DMS153 (cell line): ENCODE results near the gene NAXD.
"Not testable (repeated sequence)": the region's sequence is repeated elsewhere in the genome, so short reads cannot be mapped to it uniquely, and the experiment has no call there.

Source experiments
- DNase-seq: peaks from one replicate; lab custom pipeline; 2025; lab: John Stamatoyannopoulos, UW

Gene NAXD

GRCh38 chr13:110628477-110628793 lies 13.1 kb downstream of the NAXD start:
- no peak for DNase-seq

GRCh38 chr13:110628952-110629701 lies 13.8 kb downstream of the NAXD start:
- no peak for DNase-seq

- DNase-seq: no peak
Observed at GRCh38 chr13:110629735-110630134, 14.4 kb downstream of the NAXD start.

- no peak for DNase-seq
Observed at GRCh38 chr13:110630566-110631119, 15.3 kb downstream of the NAXD start.

GRCh38 chr13:110632255-110632654 lies 16.9 kb downstream of the NAXD start:
- DNase-seq: not testable (repeated sequence)

GRCh38 chr13:110633776-110634175 lies 18.4 kb downstream of the NAXD start:
- no peak for DNase-seq

- no peak for DNase-seq
Observed at GRCh38 chr13:110634558-110634957, 19.2 kb downstream of the NAXD start.

- DNase-seq: no peak
Observed at GRCh38 chr13:110635405-110636002, 20.2 kb downstream of the NAXD start.

GRCh38 chr13:110636053-110636475 lies 20.7 kb downstream of the NAXD start:
- DNase-seq: no peak

GRCh38 chr13:110636701-110637201 lies 21.4 kb downstream of the NAXD start:
- DNase-seq: peak; percentile 36

- no peak for DNase-seq
Observed at GRCh38 chr13:110637275-110637674, 21.9 kb downstream of the NAXD start.

- DNase-seq: peak; percentile 56
Observed at GRCh38 chr13:110637747-110638146, 22.4 kb downstream of the NAXD start.

GRCh38 chr13:110638257-110638656 lies 22.9 kb downstream of the NAXD start:
- no peak for DNase-seq

- no peak for DNase-seq
Observed at GRCh38 chr13:110638814-110639806, 23.8 kb downstream of the NAXD start.

GRCh38 chr13:110639935-110640334 lies 24.6 kb downstream of the NAXD start:
- DNase-seq: no peak

GRCh38 chr13:110640591-110641029 lies 25.3 kb downstream of the NAXD start:
- DNase-seq: no peak

GRCh38 chr13:110641055-110642015 lies 26.0 kb downstream of the NAXD start:
- peak; percentile 27 for DNase-seq

- no peak for DNase-seq
Observed at GRCh38 chr13:110642291-110642981, 27.1 kb downstream of the NAXD start.

- no peak for DNase-seq
Observed at GRCh38 chr13:110643324-110643723, 28.0 kb downstream of the NAXD start.

GRCh38 chr13:110643768-110644421 lies 28.6 kb downstream of the NAXD start:
- DNase-seq: no peak
